ENCODE results near the gene FUT7.

GRCh38 chr9:137070906-137071275, 39.0 kb upstream of the FUT7 start:
- TF ChIP-seq FOXM1 (IDR thresholded peaks at IDR 0.05; ENCODE audit: borderline replicate concordance, low read depth) (no peak), TAF1 (IDR thresholded peaks at IDR 0.05; ENCODE audit: low read depth) (no peak), NFIC (IDR thresholded peaks at IDR 0.05) (no peak; the same call in 1 of the 2 replicates), YY1 (IDR thresholded peaks at IDR 0.05; ENCODE audit: low read depth) (no peak), EP300 (IDR thresholded peaks at IDR 0.05; ENCODE audit: borderline replicate concordance) (no peak), USF1 (IDR thresholded peaks at IDR 0.05) (no peak), TEAD4 (IDR thresholded peaks at IDR 0.05) (no peak), CEBPB (IDR thresholded peaks at IDR 0.05) (no peak), REST (IDR thresholded peaks at IDR 0.05; ENCODE audit: low read depth) (no peak), EGR1 (IDR thresholded peaks at IDR 0.05) (no peak), RAD21 (IDR thresholded peaks at IDR 0.05; ENCODE audit: low read depth) (no peak), TCF12 (IDR thresholded peaks at IDR 0.05; ENCODE audit: low read depth) (no peak)
- TF ChIP-seq, protein P1, sequence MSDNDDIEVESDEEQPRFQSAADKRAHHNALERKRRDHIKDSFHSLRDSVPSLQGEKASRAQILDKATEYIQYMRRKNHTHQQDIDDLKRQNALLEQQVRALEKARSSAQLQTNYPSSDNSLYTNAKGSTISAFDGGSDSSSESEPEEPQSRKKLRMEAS (IDR thresholded peaks at IDR 0.05), result no peak
